ENCODE results near the gene ZC3HAV1.

GRCh38 chr7:139059905-139060304 lies 49.6 kb downstream of the ZC3HAV1 start:
- no peak for TF ChIP-seq POLR2AphosphoS5 (IDR thresholded peaks at IDR 0.05; ENCODE audit: borderline replicate concordance, low read depth, low read length)
- TF ChIP-seq EZH2 (IDR thresholded peaks at IDR 0.05): no peak
